Kidney (tissue), 14 donors: ENCODE measurements around the gene UST. TPM values are rescaled to one million over a fixed set of nuclear protein-coding genes. Genes with fewer than 3 reads are reported as not detected.

Source experiments
- DNase-seq, 5 donors: peaks; one replicate each; pipeline ENCODE4 v3.0.0-alpha.2; 2013 to 2020
- FAIRE-seq: peaks from 2 replicates; lab custom pipeline; 2012; peaks lifted over from hg19 to GRCh38; lab: Jason Lieb, UNC
- H3K27ac ChIP-seq, 2 donors: one replicate each; pipeline ENCODE4 v1.7.0; 2013; ENCODE audit warnings: low read depth in 2 of 2, low read length in 2 of 2, inconsistent platforms in 1 of 2
- H3K27me3 ChIP-seq: one replicate; pipeline ENCODE4 v1.7.1; 2013; ENCODE audit warnings: low read length, inconsistent platforms; ENCODE audit not compliant: control insufficient read depth, insufficient read depth
- H3K36me3 ChIP-seq, 3 donors: one replicate each; pipeline versions ENCODE4 v1.7.0 to v1.7.1; 2013; ENCODE audit warnings: low read length in 3 of 3, control low read depth in 1 of 3, inconsistent platforms in 1 of 3; ENCODE audit not compliant: insufficient read depth in 3 of 3, control insufficient read depth in 2 of 3
- H3K4me1 ChIP-seq, 3 donors: one replicate each; pipeline versions ENCODE4 v1.7.0 to v1.7.1; 2013; ENCODE audit warnings: low read length in 3 of 3, inconsistent platforms in 1 of 3, low read depth in 1 of 3; ENCODE audit not compliant: control insufficient read depth in 2 of 3, insufficient read depth in 2 of 3
- H3K4me3 ChIP-seq, 3 donors: one replicate each; pipeline versions ENCODE4 v1.7.0 to v1.8.1; 2013; ENCODE audit warnings: low read length in 3 of 3, control low read depth in 1 of 3, inconsistent platforms in 1 of 3
- H3K9ac ChIP-seq, 3 donors: one replicate each; pipeline versions ENCODE4 v1.7.0 to v1.7.1; 2013; ENCODE audit warnings: low read length in 3 of 3, control low read depth in 1 of 3, inconsistent platforms in 1 of 3
- H3K9me3 ChIP-seq, 3 donors: one replicate each; pipeline versions ENCODE4 v1.7.0 to v1.7.1; 2013; ENCODE audit warnings: low read length in 3 of 3, control low read depth in 1 of 3, inconsistent platforms in 1 of 3; ENCODE audit not compliant: control insufficient read depth in 2 of 3, insufficient read depth in 1 of 3
- intact Hi-C: fragments of 100-400 bp; cut with DNase I; formaldehyde crosslinking; loops from one replicate; pipeline ENCODE4 v1.11.1; 2022
- polyA plus RNA-seq: library from polyadenylated mRNA; stranded (reverse); fragments of 350-450 nt; fragmentation: Illumina TruSeq; extraction: RNeasy Lipid Tissue Mini Kit (QIAGEN cat#74804); gene quantifications from one replicate; pipeline ENCODE4 v1.2.3, GENCODE V29; 2014; ENCODE audit warnings: low read depth, low replicate concordance; ENCODE audit not compliant: insufficient read depth
- total RNA-seq: library from RNA; stranded (reverse); fragmentation: NEBNext Ultra II Directional; extraction: Animal tissue kit (Norgen Biotek cat#: 25700); gene quantifications from one replicate; pipeline ENCODE4 v1.2.1, GENCODE V29; 2021
- TF ChIP-seq, protein P1 (sequence below): IDR thresholded peaks from 3 replicates; pipeline ENCODE4 v1.5.1; 2012; ENCODE audit warnings: mild to moderate bottlenecking, moderate library complexity, borderline replicate concordance; ENCODE audit not compliant: insufficient read depth; ENCODE audit errors: extremely low read depth
- donor health status: control.
- donor health status: control.
- donor health status: control.
- donor health status: control.
- donor health status: control.
- donor health status: DM: yes; HTN: yes; CAD: no.
- donor health status: Normal renal cell carcinoma (clear cell type).

Gene UST
- total and polyA plus RNA-seq, 2 donors from 2014 or later, result 3.2 to 4.2 TPM

DNA sequence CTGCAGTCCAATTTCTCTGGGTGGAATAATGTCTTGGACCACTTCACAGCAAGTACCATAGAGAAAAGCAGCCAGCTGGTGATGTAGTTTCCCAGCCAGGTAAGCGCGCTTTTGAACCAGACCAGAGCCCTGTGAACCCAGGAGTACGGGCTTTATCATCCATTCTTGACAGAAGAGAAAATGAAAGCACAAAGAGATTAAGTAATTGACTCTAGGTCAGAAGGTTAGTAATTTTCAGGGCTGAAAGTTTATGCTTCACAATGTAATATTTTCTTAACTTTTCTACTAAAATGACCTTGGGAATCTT is 7.1 kb upstream of the UST start:
- no peaks in the 10 kb centered on the region for H3K36me3 ChIP-seq
- no peak overlapping the region for H3K27ac ChIP-seq
- no peaks in the 10 kb centered on the region for H3K4me1 ChIP-seq
- no peak overlapping the region for H3K4me3 ChIP-seq
- no peaks in the 10 kb centered on the region for H3K9me3 ChIP-seq
- FAIRE-seq, result no peak
- intact Hi-C loops, result no loop called here
- TF ChIP-seq, protein P1, sequence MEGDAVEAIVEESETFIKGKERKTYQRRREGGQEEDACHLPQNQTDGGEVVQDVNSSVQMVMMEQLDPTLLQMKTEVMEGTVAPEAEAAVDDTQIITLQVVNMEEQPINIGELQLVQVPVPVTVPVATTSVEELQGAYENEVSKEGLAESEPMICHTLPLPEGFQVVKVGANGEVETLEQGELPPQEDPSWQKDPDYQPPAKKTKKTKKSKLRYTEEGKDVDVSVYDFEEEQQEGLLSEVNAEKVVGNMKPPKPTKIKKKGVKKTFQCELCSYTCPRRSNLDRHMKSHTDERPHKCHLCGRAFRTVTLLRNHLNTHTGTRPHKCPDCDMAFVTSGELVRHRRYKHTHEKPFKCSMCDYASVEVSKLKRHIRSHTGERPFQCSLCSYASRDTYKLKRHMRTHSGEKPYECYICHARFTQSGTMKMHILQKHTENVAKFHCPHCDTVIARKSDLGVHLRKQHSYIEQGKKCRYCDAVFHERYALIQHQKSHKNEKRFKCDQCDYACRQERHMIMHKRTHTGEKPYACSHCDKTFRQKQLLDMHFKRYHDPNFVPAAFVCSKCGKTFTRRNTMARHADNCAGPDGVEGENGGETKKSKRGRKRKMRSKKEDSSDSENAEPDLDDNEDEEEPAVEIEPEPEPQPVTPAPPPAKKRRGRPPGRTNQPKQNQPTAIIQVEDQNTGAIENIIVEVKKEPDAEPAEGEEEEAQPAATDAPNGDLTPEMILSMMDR, result no peak
- H3K9ac ChIP-seq, result no peak overlapping the region
- no peaks in the 10 kb centered on the region for H3K27me3 ChIP-seq
- DNase-seq, result no peak

DNA sequence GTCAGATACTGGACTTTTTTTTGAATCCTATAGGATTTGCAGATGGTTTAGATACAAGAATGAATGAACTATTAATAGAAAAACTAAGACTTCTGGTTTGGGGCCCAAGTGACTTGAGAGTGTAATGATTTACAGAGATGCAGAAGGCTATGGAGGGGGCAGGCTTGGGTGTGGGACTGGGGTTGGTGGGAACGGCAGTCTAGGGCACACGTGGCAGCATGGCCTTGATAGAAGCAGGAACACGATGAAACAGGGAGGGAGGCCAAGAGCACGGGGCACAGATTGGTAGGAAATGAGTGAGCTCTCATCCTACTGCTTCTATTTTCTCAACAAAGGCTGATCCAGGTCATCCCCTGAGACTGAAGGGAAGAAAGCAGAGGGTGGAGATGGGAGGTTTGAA is 3.4 kb upstream of the UST start:
- H3K9me3 ChIP-seq, result no peaks in the 10 kb centered on the region
- no peak overlapping the region for H3K9ac ChIP-seq
- DNase-seq, result peak in 3 of 5 donors; percentile 34 to 55 (median 50)
- H3K27ac ChIP-seq, result no peak overlapping the region
- FAIRE-seq, result no peak
- peaks cover 0 to 11% (median 0%) of the 10 kb centered on the region in 3 donors for H3K4me1 ChIP-seq
- H3K4me3 ChIP-seq, result no peak overlapping the region
- no peaks in the 10 kb centered on the region for H3K27me3 ChIP-seq
- no peaks in the 10 kb centered on the region for H3K36me3 ChIP-seq
- TF ChIP-seq, protein P1, result no peak
- intact Hi-C loops, result no loop called here

DNA sequence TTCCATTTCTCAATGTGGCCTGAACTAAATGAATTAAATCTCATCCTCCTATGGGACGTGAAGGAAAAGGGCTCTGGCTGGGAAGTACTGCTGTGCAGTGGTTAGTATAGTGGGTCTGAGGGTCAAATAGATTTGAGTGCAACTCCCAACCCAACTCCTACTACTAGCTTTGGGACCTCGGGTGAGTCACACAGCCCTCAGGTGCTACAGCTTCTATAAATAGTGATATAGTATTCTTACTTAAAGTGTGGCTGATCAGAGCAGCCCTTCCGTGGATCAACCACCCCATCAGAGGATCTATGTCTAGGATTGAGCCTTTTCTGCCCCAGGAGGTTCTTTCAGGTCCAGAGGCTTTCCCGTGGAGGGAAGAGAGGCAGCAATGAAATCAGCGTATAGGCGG is 904 bp upstream of the UST start:
- H3K4me1 ChIP-seq, result peaks cover 0 to 11% (median 0%) of the 10 kb centered on the region in 3 donors
- H3K4me3 ChIP-seq, result peak overlapping the region; percentile 60 to 69 (median 62)
- H3K9ac ChIP-seq, result peak overlapping the region; percentile 15 to 62 (median 37)
- H3K36me3 ChIP-seq, result no peaks in the 10 kb centered on the region
- DNase-seq (no peak), FAIRE-seq (no peak)
- H3K9me3 ChIP-seq, result no peaks in the 10 kb centered on the region
- intact Hi-C loops, result no loop called here
- H3K27me3 ChIP-seq, result no peaks in the 10 kb centered on the region
- peak overlapping the region; percentile 17 to 63 for H3K27ac ChIP-seq
- TF ChIP-seq, protein P1, result no peak

DNA sequence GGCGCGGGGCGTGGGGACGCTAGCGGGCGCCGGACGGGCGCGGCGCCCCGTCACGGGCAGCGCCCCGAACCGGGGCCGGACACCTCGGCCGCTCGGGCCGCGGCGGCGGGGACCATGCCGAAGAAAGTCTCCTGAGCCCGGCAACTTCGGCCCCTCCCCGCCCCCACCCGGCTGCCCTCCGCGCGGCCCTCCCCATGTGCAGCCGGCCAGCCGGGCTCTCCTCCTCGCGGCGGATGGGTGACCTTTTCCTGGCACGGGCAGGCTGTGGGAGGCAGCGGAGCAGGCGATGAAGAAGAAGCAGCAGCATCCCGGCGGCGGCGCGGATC is 278 bp downstream of the UST start:
- intact Hi-C loops, result no loop called here
- Histone ChIP-seq H3K9ac (no peak overlapping the region), H3K36me3 (no peaks in the 10 kb centered on the region), H3K27me3 (no peaks in the 10 kb centered on the region), H3K27ac (peak overlapping the region in 1 of 2 donors; percentile 8), H3K4me1 (peaks cover 0 to 11% (median 0%) of the 10 kb centered on the region in 3 donors), H3K4me3 (peak overlapping the region; percentile 37 to 69 (median 43)), H3K9me3 (no peaks in the 10 kb centered on the region)
- FAIRE-seq (no peak), DNase-seq (peak in 3 of 5 donors; percentile 67 to 78 (median 70))
- TF ChIP-seq, protein P1, result no peak
